SK-N-SH (cell line): ENCODE data around the gene RASGRP2. TPM values are rescaled to one million over a fixed set of nuclear protein-coding genes. Genes with fewer than 3 reads are reported as not detected.

Source experiments
- polyA plus RNA-seq, 3 experiments: library from polyadenylated mRNA; depleted of rRNA; stranded (reverse); fragments of >200 nt; gene quantifications; 2 replicates each; pipeline ENCODE4 v1.2.3, GENCODE V29; 2012

RASGRP2 gene
- polyA plus RNA-seq, 1 of the 3 experiments (the other 2 are of a cell fraction) = 1.6 TPM

Other genes with a start within 250 kb of the RASGRP2 start
- not detected in 2 replicates for gene SLC22A11, start 188.2 kb downstream of the RASGRP2 start, polyA plus RNA-seq (2012; rRNA removed)
- gene SLC22A12, start 152.9 kb downstream of the RASGRP2 start, polyA plus RNA-seq (2012; rRNA removed) = not detected in 2 replicates
- 0.15 TPM in 2 replicates for gene NRXN2, start 20.9 kb downstream of the RASGRP2 start, polyA plus RNA-seq (2012; rRNA removed)
- gene PYGM, start 15.8 kb upstream of the RASGRP2 start, polyA plus RNA-seq (2012; rRNA removed) = 0.08 TPM in 2 replicates
- 59.4 and 66.3 TPM in 2 replicates for gene SF1, start 34.4 kb upstream of the RASGRP2 start, polyA plus RNA-seq (2012; rRNA removed)
- gene MAP4K2, start 59.1 kb upstream of the RASGRP2 start, polyA plus RNA-seq (2012; rRNA removed) = 17.4 and 20.0 TPM in 2 replicates
- gene MEN1, start 66.4 kb upstream of the RASGRP2 start, polyA plus RNA-seq (2012; rRNA removed) = 40.7 and 52.9 TPM in 2 replicates
- gene CDC42BPG, start 100.5 kb upstream of the RASGRP2 start, polyA plus RNA-seq (2012; rRNA removed) = 0.33 and 0.42 TPM in 2 replicates
- gene EHD1, start 134.5 kb upstream of the RASGRP2 start, polyA plus RNA-seq (2012; rRNA removed) = 57.6 and 93.3 TPM in 2 replicates
- 6.2 and 7.1 TPM in 2 replicates for gene ATG2A, start 173.1 kb upstream of the RASGRP2 start, polyA plus RNA-seq (2012; rRNA removed)
- 15.1 and 16.7 TPM in 2 replicates for gene PPP2R5B, start 180.5 kb upstream of the RASGRP2 start, polyA plus RNA-seq (2012; rRNA removed)
- gene GPHA2, start 191.8 kb upstream of the RASGRP2 start, polyA plus RNA-seq (2012; rRNA removed) = not detected in 2 replicates
- gene MAJIN, start 228.0 kb upstream of the RASGRP2 start, polyA plus RNA-seq (2012; rRNA removed) = not detected in 2 replicates